ENCODE data around the gene KRTAP13-4.

Gene KRTAP13-4

GRCh38 chr21:30408782-30409494 is 21.1 kb upstream of the KRTAP13-4 start:
- Histone ChIP-seq H2AFZ (ENCODE audit: low read depth) (peak overlapping the region; percentile 55; the same call in 1 of the 2 replicates), H3K27me3 (ENCODE audit: insufficient read depth, low read depth) (no peaks in the 10 kb centered on the region), H3K4me3 (IDR thresholded peaks at IDR 0.05; ENCODE audit: insufficient read depth, low read depth, low read length) (no peak overlapping the region), H3K36me3 (ENCODE audit: insufficient read depth) (no peaks in the 10 kb centered on the region), H3K4me2 (no peak overlapping the region), H4K20me1 (ENCODE audit: insufficient read depth) (no peaks in the 10 kb centered on the region), H3K4me1 (ENCODE audit: low read depth, poor library complexity, severe bottlenecking) (no peaks in the 10 kb centered on the region), H3K79me2 (ENCODE audit: insufficient read depth, low read depth) (no peaks in the 10 kb centered on the region), H3K9ac (no peak overlapping the region), H3K27ac (no peak overlapping the region)
- TF ChIP-seq CTCF (conservative IDR thresholded peaks at IDR 0.05; ENCODE audit: low read depth, low read length) = peak; percentile 63

DNA sequence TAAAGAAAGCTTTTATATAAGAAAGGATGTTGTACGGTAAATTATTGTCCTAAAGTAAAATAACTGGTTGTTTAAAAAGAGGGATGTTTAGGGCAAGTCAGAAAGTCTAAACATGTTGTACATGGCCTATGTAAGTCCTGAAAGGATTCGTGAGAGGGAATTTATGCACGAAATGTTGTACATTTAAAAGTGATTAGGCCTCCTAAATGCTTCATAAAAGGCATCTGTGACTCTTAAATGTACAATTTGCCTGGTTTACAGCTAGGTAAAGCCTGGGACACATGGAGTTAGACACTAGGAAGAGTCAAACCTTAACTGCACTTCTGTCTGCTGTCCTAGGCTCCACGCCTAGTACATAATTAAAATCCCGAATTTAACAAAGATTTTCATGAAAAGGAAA is 14.0 kb upstream of the KRTAP13-4 start:
- Histone ChIP-seq H3K27me3 (ENCODE audit: insufficient read depth, low read depth) (no peaks in the 10 kb centered on the region), H3K4me3 (IDR thresholded peaks at IDR 0.05; ENCODE audit: insufficient read depth, low read depth, low read length) (no peak overlapping the region), H3K4me1 (ENCODE audit: low read depth, poor library complexity, severe bottlenecking) (no peaks in the 10 kb centered on the region), H3K4me2 (no peak overlapping the region), H3K79me2 (ENCODE audit: insufficient read depth, low read depth) (no peaks in the 10 kb centered on the region), H3K9ac (no peak overlapping the region), H3K27ac (no peak overlapping the region), H4K20me1 (ENCODE audit: insufficient read depth) (no peaks in the 10 kb centered on the region), H2AFZ (ENCODE audit: low read depth) (no peak overlapping the region), H3K36me3 (ENCODE audit: insufficient read depth) (no peaks in the 10 kb centered on the region)
- no peak for TF ChIP-seq CTCF (conservative IDR thresholded peaks at IDR 0.05; ENCODE audit: low read depth, low read length)

DNA sequence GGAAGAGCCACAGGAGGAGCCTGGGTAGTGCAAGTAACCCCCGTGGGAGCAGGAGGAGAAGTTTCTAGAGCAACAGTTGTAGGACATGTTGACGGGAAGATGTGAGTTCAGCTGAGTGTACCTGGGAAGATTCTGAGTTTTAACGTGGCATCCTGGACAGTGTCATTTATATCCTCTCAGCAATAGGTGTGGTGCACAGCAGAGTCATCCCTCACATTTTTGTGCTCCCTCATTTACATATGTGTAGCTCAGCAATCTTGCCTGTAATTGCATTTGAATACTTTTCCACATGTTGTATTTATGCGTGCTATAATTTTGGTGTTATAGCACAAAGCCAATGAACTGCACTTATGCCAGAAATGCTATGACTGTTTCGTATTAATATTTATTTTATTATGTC is 4.2 kb upstream of the KRTAP13-4 start, which contains the start of gene KRTAP13-3:
KRTAP13-3 (minus strand) TSS at position 101 of the 400 bp plus-strand sequence; CDS start at position 87, 14 bp downstream.
- H3K9ac ChIP-seq = no peak within 1 kb of the TSS
- H3K79me2 ChIP-seq (ENCODE audit: insufficient read depth, low read depth) = no peaks in the 10 kb centered on the region
- no peaks in the 10 kb centered on the region for H3K36me3 ChIP-seq (ENCODE audit: insufficient read depth)
- no peak for TF ChIP-seq CTCF (conservative IDR thresholded peaks at IDR 0.05; ENCODE audit: low read depth, low read length)
- H3K4me3 ChIP-seq (IDR thresholded peaks at IDR 0.05; ENCODE audit: insufficient read depth, low read depth, low read length) = no peak within 1 kb of the TSS
- no peak within 1 kb of the TSS for H3K4me2 ChIP-seq
- H3K4me1 ChIP-seq (ENCODE audit: low read depth, poor library complexity, severe bottlenecking) = no peaks in the 10 kb centered on the region
- no peak within 1 kb of the TSS for H2AFZ ChIP-seq (ENCODE audit: low read depth)
- H3K27ac ChIP-seq = no peak within 1 kb of the TSS
- no peaks in the 10 kb centered on the region for H4K20me1 ChIP-seq (ENCODE audit: insufficient read depth)
- H3K27me3 ChIP-seq (ENCODE audit: insufficient read depth, low read depth) = no peaks in the 10 kb centered on the region

DNA sequence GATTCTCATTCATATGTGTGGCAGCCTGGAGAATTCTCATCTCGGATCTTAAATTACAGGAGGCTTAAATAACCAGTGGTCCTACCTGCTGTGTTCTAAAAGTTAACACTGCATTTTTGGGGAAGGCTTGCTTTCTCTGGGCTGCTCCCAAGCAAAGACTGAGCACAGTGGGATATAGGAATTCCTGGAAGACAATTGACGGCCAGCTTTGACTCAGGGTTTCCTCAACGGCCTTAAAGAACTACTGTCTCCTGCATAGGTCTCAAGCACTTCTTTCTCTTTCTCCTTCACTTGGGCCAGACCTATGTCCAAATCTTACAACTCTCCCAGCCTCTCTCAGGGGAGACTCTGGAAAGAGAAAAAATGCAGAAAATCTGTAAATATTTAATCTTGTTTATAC is 3.3 kb upstream of the KRTAP13-4 start:
- H3K4me1 ChIP-seq (ENCODE audit: low read depth, poor library complexity, severe bottlenecking) = no peaks in the 10 kb centered on the region
- no peak overlapping the region for H3K27ac ChIP-seq
- no peaks in the 10 kb centered on the region for H3K36me3 ChIP-seq (ENCODE audit: insufficient read depth)
- no peak overlapping the region for H2AFZ ChIP-seq (ENCODE audit: low read depth)
- H3K79me2 ChIP-seq (ENCODE audit: insufficient read depth, low read depth) = no peaks in the 10 kb centered on the region
- no peak overlapping the region for H3K4me2 ChIP-seq
- H3K27me3 ChIP-seq (ENCODE audit: insufficient read depth, low read depth) = no peaks in the 10 kb centered on the region
- H3K4me3 ChIP-seq (IDR thresholded peaks at IDR 0.05; ENCODE audit: insufficient read depth, low read depth, low read length) = no peak overlapping the region
- no peak for TF ChIP-seq CTCF (conservative IDR thresholded peaks at IDR 0.05; ENCODE audit: low read depth, low read length)
- no peak overlapping the region for H3K9ac ChIP-seq
- H4K20me1 ChIP-seq (ENCODE audit: insufficient read depth) = no peaks in the 10 kb centered on the region

Data from KMS-11 (cell line).